HTERT RPE-1 (cell line): ENCODE measurements around the gene NOC2L.

Experiments
- in situ Hi-C: fragments of 300-500 bp; cut with MboI; formaldehyde crosslinking; loops from 4 replicates; pipeline ENCODE4 v1.14.3; 2020; ENCODE audit warnings: low sequenced_read_pairs

NOC2L gene

DNA sequence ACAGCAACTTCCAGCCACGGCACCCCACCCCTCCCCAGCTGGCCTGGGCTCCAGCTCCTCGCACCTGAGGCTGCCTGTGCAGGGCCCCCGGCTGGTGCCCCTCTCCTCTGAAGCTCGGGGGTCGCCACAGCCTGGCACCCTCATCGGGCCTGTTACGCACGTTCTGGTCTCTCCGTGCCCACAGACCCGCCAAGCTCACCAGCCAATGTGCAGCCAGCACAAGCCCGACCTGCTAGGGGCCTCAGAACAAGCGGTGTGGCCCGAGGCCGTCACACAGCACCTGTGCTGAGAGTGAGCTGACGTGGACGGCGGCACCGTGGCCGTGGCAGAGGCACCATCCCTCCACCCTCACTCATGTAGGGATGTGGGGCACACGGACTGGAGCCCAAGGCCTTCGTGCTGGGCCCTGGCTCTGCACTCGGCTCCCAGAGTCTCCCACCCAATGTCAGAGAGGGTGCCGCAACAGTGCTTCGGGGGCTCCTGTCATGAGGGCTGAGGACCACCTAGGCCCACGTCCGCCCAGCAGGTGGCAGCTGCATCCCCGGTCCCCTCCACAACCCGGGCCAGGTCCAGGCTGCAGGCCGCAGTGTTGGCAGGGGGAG is 39.7 kb downstream of the NOC2L start:
- in situ Hi-C loops = no loop called here

- in situ Hi-C loops = no loop called here
Observed at GRCh38 chr1:918843-919242, 40.2 kb downstream of the NOC2L start.

GRCh38 chr1:918353-918752 is 40.7 kb downstream of the NOC2L start:
- in situ Hi-C loops = no loop called here

- in situ Hi-C loops = no loop called here
Observed at GRCh38 chr1:917466-918091, 41.5 kb downstream of the NOC2L start.

- in situ Hi-C loops = no loop called here
Observed at GRCh38 chr1:917076-917459, 42.0 kb downstream of the NOC2L start.

DNA sequence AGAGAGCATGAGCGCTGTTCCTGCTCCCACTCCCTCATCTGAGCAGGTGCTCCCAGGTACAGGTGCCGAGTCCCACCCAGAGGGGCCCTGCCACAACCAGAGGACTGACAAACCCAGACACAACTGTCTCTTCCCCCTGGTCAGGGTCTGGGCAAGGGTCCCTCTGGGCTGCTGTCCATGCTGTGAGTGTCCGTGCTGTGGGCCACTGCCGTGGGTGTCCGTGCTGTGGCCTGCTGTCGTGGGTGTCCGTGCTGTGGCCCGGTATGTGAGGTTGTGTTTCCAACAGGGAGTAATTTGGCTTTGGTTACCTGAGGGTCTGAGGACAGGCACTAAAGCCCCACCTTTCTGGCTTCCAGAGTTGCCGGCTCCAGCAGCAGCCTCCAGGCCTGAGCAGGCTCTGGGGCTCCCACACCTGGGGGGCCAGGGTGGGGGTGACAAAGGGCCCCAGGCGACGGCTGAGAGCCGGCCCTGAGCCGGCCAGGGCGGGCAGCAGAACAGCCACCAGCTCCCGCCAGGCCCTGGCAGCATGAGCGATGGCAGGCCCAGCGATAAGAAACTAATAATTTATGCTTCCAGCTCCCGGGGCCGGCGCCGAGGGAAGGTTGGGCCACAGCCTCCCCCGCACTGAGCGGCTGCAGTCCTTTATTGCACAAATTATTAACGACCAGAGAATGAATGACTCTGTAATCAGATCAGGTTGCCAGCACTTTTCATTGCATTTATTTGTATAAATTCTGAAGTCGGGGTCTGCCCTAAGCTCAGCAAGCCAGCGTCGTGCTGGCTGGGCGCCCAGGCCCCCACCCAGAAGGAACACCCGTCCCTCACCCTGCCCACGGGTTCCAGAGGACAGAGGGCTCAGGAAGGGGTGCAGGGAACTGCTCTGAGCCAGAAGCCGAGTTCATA is 42.6 kb downstream of the NOC2L start:
- in situ Hi-C loops = no loop called here

DNA sequence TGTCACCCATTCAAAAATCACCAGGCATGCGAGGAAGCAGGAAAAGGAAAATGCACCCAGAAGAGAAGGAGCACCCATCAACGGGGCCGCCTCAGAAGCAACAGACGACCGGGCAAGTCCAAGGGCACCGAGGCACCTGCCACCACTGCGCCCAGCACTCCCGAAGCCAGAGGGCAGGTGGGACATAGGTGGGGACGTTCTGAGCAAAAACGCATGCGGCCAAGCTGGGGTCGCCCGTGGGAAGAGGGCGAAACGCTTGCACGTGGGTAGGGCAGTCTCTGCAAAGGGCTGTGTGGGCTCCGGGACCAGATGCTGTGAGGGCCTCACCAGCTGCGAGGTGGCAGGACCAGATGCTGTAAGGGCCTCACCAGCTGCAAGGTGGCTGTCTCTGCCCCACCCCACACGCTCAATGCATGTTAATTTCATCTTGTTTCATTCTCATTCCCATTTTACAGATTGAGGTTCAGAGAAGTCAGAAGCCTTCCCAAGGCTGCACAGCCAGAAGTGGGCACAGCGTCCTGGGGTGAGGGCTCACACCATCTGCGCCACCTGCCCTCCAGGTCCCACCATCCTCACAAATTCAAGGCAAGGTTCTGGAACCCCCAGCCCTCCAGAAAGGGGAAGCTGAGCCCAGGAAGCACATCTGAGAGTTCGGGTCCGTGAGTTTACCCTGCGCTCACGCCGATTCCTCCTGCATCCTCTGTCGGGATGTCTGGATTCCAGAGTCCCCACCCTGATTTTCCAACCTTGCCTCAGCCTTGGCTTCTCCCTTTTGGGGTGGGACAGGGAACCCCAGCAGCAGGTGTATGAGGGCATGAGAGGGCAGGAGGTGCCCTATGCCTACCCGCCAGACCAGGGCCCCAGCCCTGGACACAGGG is 43.5 kb downstream of the NOC2L start:
- in situ Hi-C loops = no loop called here

- in situ Hi-C loops = no loop called here
Observed at GRCh38 chr1:914891-915280, 44.2 kb downstream of the NOC2L start.

DNA sequence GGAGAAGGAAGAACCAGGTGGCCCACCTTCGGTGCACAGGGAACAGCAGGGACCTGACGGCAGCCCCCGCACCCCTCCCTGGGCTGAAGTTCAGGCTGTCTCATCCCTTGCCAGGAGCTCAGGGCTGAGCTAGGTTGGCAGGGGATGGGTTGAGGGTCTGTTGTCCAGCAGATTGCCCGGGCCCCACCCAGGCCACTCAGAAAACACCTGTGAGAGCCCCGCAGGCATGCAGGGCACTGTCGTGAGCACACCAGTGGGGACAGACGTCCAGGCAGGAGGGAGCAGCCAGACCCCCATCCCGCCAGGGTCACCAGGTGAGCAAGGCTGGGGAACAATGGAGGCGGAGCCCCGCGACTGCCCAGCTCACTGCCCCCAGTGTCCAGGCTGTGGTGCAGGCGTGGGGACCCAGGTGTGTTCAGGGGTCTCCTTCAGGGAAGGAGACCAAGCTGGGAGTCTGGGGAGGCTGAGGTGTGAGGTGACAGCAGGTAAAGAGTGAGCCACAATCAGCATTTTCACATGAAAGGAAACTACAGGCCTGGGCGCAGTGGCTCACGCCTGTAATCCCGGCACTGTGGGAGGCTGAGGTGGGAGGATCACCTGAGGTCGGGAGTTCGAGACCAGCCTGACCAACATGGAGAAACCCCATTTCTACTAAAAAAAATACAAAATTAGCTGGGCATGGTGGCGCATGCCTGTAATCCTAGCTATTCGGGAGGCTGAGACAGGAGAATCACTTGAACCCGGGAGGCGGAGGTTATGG is 44.7 kb downstream of the NOC2L start:
- in situ Hi-C loops = no loop called here

GRCh38 chr1:913491-914130 is 45.4 kb downstream of the NOC2L start:
- in situ Hi-C loops = no loop called here

- in situ Hi-C loops = no loop called here
Observed at GRCh38 chr1:912740-913301, 46.2 kb downstream of the NOC2L start.

GRCh38 chr1:911875-912739 is 46.9 kb downstream of the NOC2L start:
- in situ Hi-C loops = no loop called here

DNA sequence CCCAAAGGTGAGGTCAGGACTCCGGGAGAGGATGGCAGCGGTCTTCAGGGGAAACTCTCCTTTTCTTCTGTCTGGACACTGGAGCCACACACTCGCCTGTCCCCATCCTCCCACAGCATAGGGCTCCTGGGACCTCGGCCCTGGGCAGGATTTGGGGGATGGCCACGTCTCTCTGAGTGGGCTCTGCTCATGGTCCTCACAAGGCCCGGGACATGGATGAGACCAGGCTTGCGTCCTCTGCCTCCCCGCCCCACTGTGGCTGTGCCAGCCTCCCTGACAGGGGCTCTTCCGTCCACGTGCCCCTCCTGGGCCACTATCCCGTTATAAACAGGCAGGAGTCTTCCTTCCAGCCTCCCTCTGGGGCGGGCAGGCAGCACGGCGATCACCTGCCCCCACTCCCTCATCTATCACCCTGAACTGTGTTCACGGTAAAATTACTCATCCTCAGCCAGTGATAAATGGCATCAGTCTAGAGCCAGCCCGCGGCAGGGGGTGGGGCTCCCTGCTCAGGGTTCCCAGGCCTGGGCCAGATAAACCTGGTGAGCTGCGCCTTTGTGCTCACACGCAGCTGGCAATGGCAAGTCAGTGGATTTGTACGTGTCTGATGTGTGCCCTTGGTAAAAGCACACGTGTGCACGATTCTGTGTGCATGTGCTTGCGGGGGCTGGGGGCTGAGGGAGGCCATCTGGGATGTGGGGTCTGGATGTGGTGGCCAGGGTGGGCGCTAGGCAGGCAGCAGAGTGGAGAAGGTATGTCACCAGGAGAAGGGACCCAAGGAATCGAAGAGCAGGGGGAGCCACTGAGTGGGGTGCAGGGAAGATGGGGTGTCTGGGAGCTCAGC is 48.0 kb downstream of the NOC2L start:
- in situ Hi-C loops = no loop called here

DNA sequence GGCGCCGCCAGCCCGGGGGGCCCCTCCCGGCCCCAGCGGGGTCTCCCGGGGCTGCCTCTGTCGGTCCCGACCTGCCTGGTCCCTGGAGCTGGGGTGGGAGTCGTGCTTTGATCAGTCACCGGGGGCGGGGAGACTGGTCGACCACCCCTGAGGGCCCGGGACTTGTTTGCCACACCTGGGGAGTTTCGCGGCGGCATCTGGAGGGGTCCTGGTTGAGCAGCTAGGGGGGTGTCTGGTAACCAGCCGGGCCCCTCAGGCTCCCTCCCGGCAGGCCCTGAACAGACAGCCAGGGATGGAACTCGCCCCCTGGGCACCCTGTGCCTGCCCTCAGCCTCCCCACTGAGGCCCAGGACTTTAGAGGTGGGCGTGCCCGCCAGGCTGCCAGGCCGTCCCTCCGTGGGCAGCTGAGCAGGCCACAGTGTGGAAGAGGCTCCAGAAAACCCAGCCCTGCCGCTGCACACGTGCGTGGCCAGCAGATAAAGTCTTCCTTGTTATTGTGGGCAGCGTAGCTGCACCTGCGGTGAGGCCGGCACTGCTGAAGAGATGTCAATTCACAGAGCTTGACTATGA is 48.7 kb downstream of the NOC2L start:
- in situ Hi-C loops = no loop called here

- in situ Hi-C loops = no loop called here
Observed at GRCh38 chr1:909861-910310, 49.2 kb downstream of the NOC2L start.

GRCh38 chr1:908661-909060 is 50.4 kb downstream of the NOC2L start:
- in situ Hi-C loops = no loop called here
